ENCODE data around the gene MYO9A.

DNA sequence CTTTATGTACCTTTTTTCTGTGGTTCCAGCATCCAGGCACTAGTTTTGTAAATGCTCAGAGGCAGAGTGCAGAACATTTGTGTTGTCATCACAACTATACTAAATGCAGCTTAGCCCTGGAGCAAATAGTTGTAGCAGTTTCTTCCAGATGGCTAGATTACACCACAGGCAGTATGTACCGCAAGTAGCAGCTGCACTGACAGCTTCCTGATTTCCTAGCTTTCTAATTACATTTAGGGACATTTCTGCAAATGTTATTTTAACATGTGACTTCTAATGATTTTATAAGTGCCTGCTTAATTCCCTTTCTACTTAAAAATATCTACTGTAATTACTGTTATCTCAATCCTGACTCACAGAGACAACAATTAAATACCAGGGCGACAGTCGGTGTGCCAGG is 201.1 kb downstream of the MYO9A start:
- TF ChIP-seq CTCF (IDR thresholded peaks at IDR 0.05): no peak
- TF ChIP-seq POLR2A (IDR thresholded peaks at IDR 0.05): no peak
